Sigmoid colon (tissue), 4 donors: Measurements from ENCODE around the gene GSTT4.
"Not testable (repeated sequence)": the region's sequence is repeated elsewhere in the genome, so short reads cannot be mapped to it uniquely, and the experiment has no call there.

Experiments used
- CTCF ChIP-seq, 4 experiments: fragments of 450-650 bp in 3 of 4; fragments of 200-600 bp in 1 of 4; IDR thresholded peaks; one replicate each; pipeline ENCODE4 v1.5.1; 2016 to 2019; ENCODE audit warnings: antibody characterized with exemption in 4 of 4, mild to moderate bottlenecking in 3 of 4, moderate library complexity in 2 of 4
- EP300 ChIP-seq, 4 donors: sonication (generic); formaldehyde crosslinking; IDR thresholded peaks; one replicate each; pipeline ENCODE4 v1.6.1; 2017; ENCODE audit warnings: antibody characterized with exemption in 4 of 4
- POLR2A ChIP-seq, 2 donors: fragments of 450-650 bp; IDR thresholded peaks; one replicate each; pipeline ENCODE4 v1.6.1; 2016; ENCODE audit warnings: antibody characterized with exemption in 2 of 2, mild to moderate bottlenecking in 2 of 2, moderate library complexity in 2 of 2
- POLR2AphosphoS5 ChIP-seq, 4 donors: sonication (generic); formaldehyde crosslinking; IDR thresholded peaks; one replicate each; pipeline ENCODE4 v1.6.1; 2017; ENCODE audit warnings: antibody characterized with exemption in 4 of 4

DNA sequence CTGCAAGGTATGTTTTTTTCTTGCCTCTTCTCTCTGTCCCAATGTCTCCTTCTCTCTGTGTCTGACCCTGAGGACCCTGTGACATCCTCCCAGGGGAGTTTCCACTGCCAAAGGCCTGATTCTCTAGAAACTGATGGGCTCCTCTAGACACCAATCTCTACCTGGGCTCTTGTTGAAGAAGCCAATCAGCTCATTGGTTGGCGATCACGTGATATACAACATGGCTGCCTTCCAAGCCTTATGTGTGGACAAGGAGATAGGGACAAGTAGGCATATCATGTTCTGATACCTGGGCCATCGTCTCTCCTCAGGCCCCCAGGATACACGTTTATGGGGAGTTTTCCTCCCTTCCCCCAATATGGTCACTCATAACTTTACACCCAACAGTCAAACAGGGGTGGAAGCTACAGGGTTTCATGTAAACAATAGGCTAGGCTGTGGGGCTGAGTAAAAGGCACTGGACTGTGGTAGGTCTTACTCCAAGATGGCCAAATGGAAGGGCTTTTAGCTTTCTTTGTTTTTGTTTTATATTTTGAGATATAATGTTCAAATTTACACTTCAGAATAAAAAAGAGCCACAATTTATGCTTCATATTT lies 11.6 kb downstream of the GSTT4 start:
- not testable (repeated sequence) for TF ChIP-seq CTCF, POLR2A, POLR2AphosphoS5, EP300 (IDR thresholded peaks at IDR 0.05)
